Umbilical cord (tissue), 2 donors: ENCODE measurements around the gene GALNTL6. TPM values are rescaled to one million over a fixed set of nuclear protein-coding genes. Genes with fewer than 3 reads are reported as not detected.
"Not testable (repeated sequence)": the region's sequence is repeated elsewhere in the genome, so short reads cannot be mapped to it uniquely, and the experiment has no call there.

Experiments used
- DNase-seq: peaks from one replicate; pipeline ENCODE4 v3.0.0-alpha.2; 2015; ENCODE audit warnings: low spot score
- total RNA-seq: library from RNA; depleted of rRNA; stranded (reverse); fragments of >200 nt; gene quantifications from one replicate; pipeline ENCODE4 v1.2.3, GENCODE V29; 2014; ENCODE audit warnings: low replicate concordance; ENCODE audit not compliant: insufficient read depth

The GALNTL6 gene
- total RNA-seq, 1 donor from 2014 or later = 6.5 TPM

DNA sequence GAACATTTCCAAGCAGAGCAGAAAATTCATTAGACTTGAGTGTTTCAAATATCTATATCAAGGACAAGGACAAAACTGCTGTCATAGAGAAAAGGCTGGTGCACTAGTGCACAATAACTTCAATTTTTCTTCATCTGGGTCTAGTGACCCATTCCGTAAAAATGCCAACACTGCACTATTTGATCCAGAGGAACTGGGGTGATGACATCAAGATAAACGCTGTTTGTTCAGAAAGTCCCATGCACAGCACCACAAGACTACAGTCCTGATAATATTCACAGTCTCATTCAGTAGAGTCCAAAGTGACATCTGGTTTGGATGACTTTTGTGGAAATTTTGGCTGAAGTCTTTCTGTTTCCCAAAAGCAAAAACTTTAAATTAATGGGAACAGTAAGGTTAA is 1051.9 kb downstream of the GALNTL6 start:
- no peak for DNase-seq

DNA sequence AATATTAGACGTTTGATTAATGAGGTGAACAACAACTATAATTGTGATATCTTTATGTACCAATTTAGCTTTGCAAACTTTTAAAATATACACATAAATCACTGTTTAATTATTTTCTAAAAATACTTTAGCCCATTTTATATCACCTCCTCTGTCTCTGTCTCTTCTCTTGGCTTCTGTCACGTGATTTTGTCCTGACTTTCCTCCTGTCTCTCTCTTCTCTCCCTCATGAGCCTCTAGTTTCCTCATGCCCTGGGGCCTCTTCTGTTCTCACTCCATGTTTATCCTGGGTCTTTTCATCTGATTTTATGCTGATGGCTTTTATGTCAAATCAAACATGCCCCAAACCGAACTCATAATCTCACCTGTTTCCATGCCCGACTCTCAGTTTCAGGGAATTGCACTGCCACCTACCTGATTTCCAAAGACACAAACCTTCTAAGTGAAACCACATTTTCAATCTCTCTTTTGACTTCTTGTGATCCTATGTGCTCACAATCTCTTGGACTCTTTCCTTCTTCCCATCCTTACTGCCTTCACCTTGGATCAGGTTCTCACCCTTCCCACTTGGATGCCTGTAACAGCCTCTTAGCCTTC is 1052.4 kb downstream of the GALNTL6 start:
- DNase-seq = no peak

DNA sequence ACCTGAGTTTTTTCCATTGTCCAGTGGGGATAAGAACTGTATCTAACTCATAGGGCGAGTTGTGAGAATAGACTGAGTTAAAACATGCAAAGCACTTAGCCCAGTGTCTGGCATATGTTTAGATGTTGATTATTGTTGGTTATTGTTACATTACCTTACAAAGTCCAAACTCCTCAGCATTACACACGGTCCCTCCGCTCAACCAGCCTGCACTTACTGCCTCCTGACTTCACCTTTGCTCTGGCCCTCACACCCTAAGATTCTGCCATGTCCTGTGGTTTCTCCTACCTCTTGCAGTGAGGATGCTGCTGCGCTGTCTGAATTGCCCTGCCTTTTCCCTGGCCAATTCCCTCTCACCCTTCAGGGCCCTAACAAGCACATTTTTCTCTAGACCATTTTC is 1053.2 kb downstream of the GALNTL6 start:
- DNase-seq = no peak

DNA sequence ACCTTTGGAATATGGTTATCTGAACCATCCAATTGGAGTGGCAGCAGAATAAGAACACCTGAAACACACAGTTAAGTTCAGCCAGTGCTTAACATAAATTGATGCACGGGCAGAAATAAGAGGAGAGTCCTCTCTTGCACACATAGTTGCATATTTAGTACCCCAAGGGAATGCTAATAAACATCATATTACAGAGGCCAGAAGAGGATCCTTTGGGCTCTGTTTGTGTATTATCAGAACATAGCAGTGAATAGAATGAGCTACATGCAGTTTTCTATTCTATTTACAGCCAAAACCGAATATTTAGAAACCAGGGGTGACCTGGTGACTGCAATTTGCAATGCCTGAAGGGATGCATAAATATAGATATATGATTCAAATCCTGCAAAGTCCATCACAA is 1054.6 kb downstream of the GALNTL6 start:
- DNase-seq = no peak

DNA sequence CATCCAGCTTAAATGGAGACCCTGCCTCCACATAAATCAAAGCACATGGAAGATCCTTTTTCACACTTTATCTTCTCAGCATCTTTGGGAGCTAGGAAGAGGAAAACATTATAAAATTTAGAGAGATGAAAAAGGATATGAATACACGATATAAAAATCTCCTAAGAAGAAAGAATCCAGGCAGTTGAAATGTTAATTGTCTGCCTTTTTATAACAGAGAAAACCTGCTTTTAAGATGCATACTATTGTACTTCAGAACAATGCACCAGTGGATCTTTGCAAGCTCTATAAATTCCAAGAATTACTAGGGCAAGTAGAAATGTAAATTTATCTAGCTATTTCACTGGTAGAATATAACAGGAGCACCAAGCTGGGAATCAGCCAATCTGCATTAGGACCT is 1055.1 kb downstream of the GALNTL6 start:
- DNase-seq = no peak

DNA sequence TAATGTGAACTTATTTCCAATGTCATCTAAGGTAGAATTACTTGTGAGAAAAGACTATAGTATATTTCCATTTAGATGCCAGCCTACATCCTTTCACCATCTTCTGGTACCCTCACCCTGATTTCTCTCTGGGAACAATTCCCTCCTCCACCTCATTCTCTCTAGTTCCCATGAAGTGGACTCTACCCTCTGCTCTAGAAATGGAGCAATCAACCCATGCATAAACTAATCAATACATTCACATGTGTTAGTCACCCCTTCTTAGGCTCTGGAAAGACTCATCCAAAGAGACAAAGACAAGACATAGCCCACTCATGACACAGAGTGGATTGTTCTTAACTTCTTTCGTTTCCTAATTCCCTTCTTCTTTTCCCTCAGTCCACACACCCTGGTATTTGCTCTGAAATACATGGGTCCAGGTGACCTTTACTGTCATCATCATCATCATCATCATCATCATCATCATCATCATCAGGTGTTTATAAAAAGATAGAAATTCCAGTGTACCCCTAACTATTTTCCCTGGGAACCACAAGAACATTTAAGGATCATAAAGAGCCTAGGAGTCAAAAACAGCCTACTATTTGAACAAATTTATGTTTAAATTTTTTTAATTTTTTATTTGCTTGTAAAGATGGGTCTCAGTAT is 1056.5 kb downstream of the GALNTL6 start:
- no peak for DNase-seq

DNA sequence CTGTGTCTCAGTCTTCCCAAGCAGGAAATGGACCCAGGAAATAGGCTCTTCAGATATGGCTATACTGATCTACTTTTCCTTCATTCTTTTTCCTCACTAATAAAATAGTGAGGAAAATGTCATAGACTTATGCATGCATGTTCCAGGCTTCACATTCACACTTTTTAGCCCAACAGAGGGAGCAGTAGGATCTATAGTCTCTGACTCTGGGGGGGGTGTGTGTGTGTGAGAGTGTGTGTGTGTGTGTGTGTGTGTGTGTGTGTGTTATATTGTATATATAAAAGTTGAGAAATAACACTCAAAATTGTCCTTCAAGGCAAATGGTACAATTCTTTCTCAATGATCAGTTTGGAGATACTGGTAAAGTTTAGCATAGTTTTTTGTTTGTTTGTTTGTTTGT is 1058.2 kb downstream of the GALNTL6 start:
- no peak for DNase-seq

DNA sequence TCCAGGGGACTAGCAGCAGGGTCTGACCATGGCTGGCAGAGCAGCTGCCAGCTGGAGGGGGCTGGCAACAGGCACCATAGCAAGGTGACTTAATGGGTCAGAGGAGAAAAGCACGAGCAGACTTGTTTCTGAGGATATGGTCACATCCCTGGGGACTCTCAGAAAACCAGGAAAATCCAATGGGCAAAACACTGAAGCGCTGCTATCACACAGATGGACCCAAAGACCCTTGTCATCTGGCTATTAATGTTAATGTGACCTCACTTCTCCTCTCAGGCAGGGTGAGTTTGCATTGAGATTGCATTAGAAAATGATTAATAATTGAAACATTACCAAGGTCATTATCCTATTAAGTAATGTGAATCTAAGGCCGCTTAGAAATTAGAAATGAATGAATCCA is 1061.7 kb downstream of the GALNTL6 start:
- DNase-seq = no peak

DNA sequence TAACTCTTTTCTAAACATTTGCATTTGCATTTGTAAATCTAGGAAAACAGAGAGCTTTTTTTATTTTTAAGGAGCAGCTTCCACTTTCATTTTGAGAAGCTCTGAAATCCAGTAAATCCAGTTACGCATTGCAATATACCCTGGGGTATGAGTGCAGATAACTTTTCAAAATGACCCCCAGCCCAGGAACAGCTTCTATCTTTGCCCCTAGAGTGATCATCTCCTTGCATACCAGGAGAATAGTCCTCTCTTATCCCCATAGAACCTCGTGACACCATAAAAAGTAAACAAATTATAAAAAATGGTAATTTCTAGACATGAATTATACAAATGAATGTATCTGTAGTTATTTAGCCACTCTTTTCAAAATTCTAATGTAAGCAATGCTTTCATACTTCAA is 1063.2 kb downstream of the GALNTL6 start:
- no peak for DNase-seq

DNA sequence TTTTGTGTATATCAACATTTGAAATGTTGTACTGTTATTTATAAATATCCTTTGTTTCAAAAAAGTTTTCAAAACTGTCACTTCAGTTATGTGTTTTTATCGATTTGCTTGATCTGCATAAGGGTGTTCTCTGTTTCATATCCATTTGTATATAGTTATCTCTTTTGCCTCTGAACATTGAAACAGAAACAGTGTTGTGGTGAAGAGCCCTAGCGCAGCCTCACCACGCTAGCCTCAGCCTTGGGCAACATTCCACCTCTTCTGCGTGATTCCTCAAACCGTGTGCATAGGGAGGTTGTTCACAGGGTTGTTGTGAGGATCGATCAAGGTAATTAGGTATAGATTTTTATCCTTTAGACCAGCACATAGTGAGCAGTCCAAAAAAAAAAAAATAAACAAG is 1068.4 kb downstream of the GALNTL6 start:
- no peak for DNase-seq

DNA sequence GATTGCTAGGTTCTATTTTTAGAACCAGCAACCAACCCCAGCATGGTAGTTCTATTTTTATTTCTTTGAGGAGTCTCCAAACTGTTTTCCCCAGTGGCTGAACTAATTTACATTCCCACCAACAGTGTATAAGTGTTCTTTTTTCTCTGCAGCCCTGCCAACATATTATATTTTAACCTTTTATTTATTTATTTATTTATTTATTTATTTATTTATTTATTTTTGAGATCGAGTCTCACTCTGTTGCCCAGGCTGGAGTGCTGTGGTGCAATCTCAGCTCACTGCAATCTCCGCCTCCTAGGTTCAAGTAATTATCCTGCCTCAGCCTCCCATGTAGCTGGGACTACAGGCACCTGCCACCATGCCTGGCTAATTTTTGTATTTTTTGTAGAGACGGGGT is 1074.2 kb downstream of the GALNTL6 start:
- not testable (repeated sequence) for DNase-seq

DNA sequence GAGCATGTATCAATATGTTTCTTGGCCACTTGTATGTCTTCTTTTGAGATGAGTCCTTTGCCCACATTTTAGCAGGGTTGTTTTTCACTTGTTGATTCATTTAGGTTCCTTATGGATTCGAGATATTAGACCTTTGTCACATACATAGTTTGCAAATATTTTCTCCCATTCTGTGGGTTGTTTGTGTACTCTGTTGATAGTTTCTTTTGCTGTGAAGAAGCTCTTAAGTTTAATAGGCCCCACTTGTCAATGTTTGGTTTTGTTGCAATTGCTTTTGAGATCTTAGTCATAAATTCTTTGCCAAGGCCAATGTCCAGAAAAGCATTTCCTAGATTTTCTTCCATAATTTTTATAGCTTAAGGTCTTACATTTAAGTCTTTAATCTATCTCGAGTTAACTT is 1074.8 kb downstream of the GALNTL6 start:
- DNase-seq = no peak

DNA sequence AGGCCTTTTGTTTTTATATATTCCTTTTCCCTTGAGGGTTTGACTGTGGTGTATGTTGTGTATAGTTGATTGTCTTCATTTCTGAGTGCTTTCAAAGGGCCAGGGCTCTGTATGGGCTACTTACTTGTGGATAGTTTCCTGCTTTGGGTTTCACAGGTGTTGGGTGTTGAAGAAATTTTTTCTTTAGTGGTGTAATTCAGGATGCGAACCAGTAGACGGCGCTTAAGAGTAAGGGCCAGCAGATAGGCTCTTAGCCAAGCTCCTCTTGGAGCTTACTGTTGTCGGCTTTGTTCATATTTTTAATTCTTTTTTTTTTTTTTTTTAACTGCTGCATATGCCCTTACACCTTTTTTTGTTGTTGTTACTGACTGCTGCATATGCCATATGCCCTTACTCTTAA is 1079.1 kb downstream of the GALNTL6 start:
- DNase-seq = no peak

DNA sequence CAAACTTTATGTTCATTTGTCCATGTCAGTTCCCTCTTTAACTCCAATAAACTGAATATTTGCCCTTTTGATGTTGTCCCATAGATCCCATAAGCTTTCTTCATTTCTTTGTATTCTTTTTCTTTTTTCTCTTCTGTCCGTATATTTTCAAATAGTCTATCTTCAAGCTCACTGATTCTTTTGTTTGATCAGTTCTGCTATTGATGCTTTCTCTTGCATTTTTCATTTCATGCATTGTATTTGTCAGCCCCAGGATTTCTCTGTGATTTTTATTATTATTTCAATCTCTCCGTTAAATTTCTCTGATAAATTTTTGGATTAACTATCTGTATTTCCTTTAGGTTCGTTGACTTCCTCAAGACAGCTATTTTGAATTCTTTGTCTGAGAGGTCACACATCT is 1082.5 kb downstream of the GALNTL6 start:
- DNase-seq = no peak

DNA sequence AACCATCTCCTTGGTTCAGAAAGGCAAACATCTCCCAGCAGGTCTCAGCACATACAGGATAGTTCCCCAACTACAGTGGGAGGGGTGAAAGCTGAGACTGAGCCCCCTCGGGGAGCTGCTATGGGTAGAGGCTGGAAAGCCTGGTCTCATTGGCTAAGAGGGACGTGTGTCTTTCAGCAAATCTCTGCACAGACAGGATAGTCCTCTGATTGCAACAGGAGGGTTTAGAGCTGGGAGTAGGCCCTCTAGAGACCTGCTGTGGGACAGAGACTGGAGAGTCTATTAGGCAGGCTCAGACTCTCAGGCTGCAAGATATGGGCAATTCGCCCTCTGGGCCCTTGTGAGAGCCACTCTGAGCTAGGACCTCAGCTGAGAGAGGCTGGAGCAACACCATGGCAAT is 1083.8 kb downstream of the GALNTL6 start:
- no peak for DNase-seq

DNA sequence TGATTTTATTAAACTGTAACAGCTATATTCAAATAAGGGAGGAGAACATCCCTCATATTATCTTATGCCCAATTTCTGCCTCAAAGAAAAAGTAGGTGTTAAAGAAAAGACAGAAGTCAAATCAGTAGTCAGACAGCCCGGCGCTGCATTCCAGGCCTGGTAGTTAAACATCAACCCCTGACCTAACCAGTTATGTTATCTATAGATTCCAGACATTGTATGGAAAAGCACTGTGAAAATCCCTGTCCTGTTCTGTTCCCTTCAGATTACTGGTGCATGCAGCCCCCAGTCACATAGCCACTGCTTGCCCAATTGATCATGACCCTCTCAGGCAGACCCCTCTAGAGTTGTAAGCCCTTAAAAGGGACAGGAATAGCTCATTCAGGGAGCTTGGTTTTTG is 1085.5 kb downstream of the GALNTL6 start:
- DNase-seq = no peak

DNA sequence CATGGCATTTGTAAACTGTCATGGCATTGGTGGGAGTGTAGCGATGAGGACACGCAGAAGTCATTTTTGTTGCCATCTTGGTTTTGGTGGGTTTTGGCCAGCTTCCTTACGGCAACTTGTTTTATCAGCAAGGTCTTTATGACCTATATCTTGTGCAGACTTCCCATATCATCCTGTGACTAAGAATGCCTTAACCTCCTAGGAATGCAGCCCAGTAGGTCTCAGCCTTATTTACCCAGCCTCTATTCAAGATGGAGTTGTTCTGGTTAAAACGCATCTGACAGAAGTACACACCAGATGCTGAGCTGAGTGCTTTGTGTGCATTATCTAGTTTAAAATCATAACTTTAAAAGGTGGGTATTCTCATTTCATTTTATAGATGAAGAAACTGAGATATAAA is 1086.7 kb downstream of the GALNTL6 start:
- peak; percentile 8 for DNase-seq

DNA sequence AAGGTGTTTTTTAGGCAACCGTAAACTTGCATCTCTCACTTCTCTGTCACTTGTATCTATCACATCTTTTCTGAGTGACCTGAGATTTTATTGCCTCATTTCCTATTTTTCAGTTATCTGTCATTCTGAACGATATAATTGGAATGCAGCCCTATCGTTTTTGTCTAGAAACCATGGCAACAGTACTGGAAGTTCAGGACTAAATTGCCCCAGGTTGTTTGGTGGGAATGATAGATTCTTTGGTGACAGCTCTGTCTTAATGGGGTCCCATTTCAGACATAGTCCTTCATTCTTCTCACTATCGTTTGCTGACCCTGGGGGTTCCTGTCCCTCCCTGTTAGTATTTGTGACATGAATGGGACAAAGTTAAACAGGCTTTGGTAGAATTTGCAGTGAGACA is 1087.7 kb downstream of the GALNTL6 start:
- DNase-seq = peak; percentile 34

DNA sequence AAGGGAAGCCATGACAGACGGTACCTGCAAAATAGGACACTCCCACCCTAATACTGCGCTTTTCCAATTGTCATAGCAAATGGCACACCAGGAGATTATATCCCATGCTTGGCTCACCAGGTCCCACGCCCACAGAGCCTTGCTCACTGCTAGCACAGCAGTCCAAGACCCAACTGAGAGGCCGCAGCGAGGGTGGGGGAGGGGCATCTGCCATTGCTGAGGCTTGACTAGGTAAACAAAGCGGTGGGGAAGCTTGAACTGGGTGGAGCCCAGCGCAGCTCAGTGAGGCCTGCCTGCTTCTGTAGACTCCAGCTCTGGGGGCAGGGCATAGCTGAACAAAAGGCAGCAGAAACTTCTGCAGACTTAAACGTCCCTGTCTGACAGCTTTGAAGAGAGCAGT is 1099.3 kb downstream of the GALNTL6 start:
- DNase-seq = not testable (repeated sequence)

DNA sequence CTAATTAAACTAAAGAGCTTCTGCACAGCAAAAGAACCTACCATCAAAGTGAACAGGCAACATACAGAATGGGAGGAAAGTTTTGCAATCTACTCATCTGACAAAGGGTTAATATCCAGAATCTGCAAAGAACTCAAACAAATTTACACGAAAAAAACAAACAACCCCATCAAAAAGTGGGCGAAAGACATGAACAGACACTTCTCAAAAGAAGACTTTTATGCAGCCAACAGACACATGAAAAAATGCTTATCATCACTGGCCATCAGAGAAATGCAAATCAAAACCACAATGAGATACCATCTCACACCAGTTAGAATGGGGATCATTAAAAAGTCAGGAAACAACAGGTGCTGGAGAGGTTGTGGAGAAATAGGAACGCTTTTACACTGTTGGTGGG is 1104.2 kb downstream of the GALNTL6 start:
- not testable (repeated sequence) for DNase-seq

DNA sequence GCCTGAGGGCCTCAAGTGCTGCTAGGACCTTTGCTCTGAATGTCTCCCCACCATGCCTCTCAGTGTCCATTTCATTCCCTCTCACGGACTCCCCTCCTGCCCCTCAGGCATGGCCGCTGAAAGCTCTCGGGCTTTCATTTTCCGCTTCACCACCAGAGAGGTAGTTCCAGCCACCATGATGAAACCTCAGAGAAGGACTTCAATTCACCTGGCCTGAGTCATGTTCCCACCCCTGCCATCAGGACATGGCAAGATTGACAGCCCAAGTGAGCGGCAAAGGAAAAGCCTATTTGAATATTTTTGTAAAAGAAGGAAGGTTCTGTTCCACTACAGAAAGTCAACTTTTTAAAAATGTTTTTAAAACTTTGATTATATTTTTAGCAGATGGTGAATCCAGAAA is 1106.1 kb downstream of the GALNTL6 start:
- no peak for DNase-seq

DNA sequence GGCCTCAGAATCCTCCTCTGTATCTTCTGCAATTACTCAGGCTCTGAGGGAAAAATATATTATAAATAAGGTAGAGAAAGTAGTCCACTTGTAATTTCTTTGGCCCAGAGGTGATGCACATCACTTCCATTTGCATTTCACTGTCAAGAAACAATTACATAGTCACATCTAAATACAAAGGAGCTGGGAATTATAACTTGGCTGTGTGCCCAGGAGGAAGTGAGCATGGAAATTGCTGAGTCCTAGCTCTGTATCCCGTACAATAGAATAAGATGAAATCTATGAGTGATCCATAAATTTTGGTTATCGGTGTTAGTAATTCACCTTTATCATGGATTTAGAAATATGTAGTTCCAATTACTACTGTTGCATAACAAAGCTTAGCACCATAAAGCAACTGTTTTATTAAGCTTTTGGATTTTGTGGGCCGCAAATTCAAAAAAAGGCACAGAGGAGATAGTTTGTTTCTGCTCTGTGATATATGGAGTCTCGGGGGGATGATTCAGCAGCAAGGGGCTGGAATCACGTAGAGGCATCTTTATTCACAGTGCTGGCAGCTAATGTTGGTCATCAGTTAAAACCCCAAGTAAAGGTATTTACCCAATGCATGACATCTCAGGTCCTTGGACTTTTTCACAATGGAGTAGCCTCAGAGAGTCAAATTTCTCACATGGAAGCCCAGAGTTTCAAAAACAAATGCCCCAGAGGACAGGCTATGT is 1114.1 kb downstream of the GALNTL6 start:
- DNase-seq = no peak

DNA sequence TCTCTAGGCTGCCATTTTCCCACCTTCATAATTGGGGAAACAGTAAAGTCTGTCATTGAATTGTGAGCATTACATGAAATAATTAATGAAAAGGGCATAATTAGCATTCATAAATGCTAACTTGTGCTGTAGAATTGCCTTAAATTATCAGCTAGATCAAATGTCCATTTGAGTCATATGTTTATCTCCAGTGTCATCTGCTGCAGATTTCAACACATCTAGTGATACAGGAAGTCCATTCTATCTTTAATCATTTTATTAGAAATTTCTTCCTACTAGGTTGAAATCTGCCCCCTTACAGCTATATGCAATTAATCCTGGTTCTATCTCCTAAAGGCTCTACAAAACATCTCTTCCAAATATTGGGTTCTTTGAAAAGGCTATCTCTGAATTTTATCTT is 1115.1 kb downstream of the GALNTL6 start:
- no peak for DNase-seq
